Gastroesophageal sphincter (tissue), 3 donors: ENCODE results near the gene SLC25A33.

Source experiments
- EP300 ChIP-seq: sonication (generic); formaldehyde crosslinking; IDR thresholded peaks from one replicate; pipeline ENCODE4 v1.6.1; 2017; ENCODE audit warnings: antibody characterized with exemption, mild to moderate bottlenecking
- POLR2A ChIP-seq, 2 donors: fragments of 450-650 bp; IDR thresholded peaks; one replicate each; pipeline ENCODE4 v1.6.1; 2017; ENCODE audit warnings: antibody characterized with exemption in 2 of 2, mild to moderate bottlenecking in 2 of 2, moderate library complexity in 1 of 2
- POLR2AphosphoS5 ChIP-seq: sonication (generic); formaldehyde crosslinking; IDR thresholded peaks from one replicate; pipeline ENCODE4 v1.6.1; 2017; ENCODE audit warnings: antibody characterized with exemption
- TF ChIP-seq, protein P1 (sequence below), 4 experiments: fragments of 200-600 bp in 2 of 4; fragments of 450-650 bp in 2 of 4; sonication (generic) in 1 of 4; IDR thresholded peaks; one replicate each; pipeline ENCODE4 v1.5.1; 2017 to 2019; ENCODE audit warnings: antibody characterized with exemption in 4 of 4, mild to moderate bottlenecking in 2 of 4, moderate library complexity in 2 of 4

- TF ChIP-seq POLR2A (IDR thresholded peaks at IDR 0.05): no peak
- TF ChIP-seq, protein P1, sequence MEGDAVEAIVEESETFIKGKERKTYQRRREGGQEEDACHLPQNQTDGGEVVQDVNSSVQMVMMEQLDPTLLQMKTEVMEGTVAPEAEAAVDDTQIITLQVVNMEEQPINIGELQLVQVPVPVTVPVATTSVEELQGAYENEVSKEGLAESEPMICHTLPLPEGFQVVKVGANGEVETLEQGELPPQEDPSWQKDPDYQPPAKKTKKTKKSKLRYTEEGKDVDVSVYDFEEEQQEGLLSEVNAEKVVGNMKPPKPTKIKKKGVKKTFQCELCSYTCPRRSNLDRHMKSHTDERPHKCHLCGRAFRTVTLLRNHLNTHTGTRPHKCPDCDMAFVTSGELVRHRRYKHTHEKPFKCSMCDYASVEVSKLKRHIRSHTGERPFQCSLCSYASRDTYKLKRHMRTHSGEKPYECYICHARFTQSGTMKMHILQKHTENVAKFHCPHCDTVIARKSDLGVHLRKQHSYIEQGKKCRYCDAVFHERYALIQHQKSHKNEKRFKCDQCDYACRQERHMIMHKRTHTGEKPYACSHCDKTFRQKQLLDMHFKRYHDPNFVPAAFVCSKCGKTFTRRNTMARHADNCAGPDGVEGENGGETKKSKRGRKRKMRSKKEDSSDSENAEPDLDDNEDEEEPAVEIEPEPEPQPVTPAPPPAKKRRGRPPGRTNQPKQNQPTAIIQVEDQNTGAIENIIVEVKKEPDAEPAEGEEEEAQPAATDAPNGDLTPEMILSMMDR (IDR thresholded peaks at IDR 0.05): no peak
- no peak for TF ChIP-seq POLR2AphosphoS5
- no peak for TF ChIP-seq EP300
Measured at GRCh38 chr1:9590201-9590600, 50.9 kb downstream of the SLC25A33 start.
